Body of pancreas (tissue), 4 donors: Measurements from ENCODE around the gene SEMA4C. TPM values are rescaled to one million over a fixed set of nuclear protein-coding genes. Genes with fewer than 3 reads are reported as not detected.

ENCODE experiments used
- ATAC-seq: fragments of 150-250 bp; one replicate; pipeline ENCODE4 v1.9.1; 2016
- DNase-seq, 4 donors: peaks; one replicate each; pipeline ENCODE4 v3.0.0-alpha.2; 2019
- H3K27ac ChIP-seq, 4 donors: fragments of 200-600 bp; sonication (generic); 1 replicate in 3 of 4; 2 replicates in 1 of 4; pipeline versions ENCODE4 v1.5.1 to v1.6.1; 2016 to 2019; ENCODE audit warnings: mild to moderate bottlenecking in 1 of 4, mixed read lengths in 1 of 4, moderate library complexity in 1 of 4
- H3K27me3 ChIP-seq, 2 donors: fragments of 200-600 bp; sonication (generic); one replicate each; pipeline ENCODE4 v1.6.0; 2016; ENCODE audit warnings: mild to moderate bottlenecking in 1 of 2
- H3K36me3 ChIP-seq, 2 donors: fragments of 200-600 bp; sonication (generic); replicated peaks in 1 of 2; 2 replicates each; pipeline ENCODE4 v1.5.1; 2016; ENCODE audit warnings: low read depth in 2 of 2; ENCODE audit not compliant: insufficient read depth in 1 of 2
- H3K4me1 ChIP-seq: fragments of 200-600 bp; sonication (generic); one replicate; pipeline ENCODE4 v1.6.0; 2016
- H3K4me3 ChIP-seq, 2 donors: fragments of 200-600 bp; sonication (generic); 1 replicate in 1 of 2; 2 replicates in 1 of 2; pipeline ENCODE4 v1.5.1; 2016 to 2019
- H3K9me3 ChIP-seq, 3 donors: fragments of 200-600 bp; sonication (generic); 1 replicate in 2 of 3; 2 replicates in 1 of 3; pipeline ENCODE4 v1.5.1; 2016
- POLR2A ChIP-seq, 3 donors: fragments of 450-650 bp; IDR thresholded peaks; one replicate each; pipeline ENCODE4 v1.6.1; 2016; ENCODE audit warnings: antibody characterized with exemption in 3 of 3, mild to moderate bottlenecking in 2 of 3
- WGBS, 2 donors: methylation state at CpG; one replicate each; pipeline ENCODE4 v1.1.5; 2017; 5-methylcytosine and 5-hydroxymethylcytosine counted together
- intact Hi-C: fragments of 100-400 bp; cut with DNase I; formaldehyde crosslinking; loops from one replicate; pipeline ENCODE4 v1.15.1; 2023
- total RNA-seq, 2 donors: library from RNA; depleted of rRNA; stranded (reverse); fragments of >200 nt; gene quantifications; one replicate each; pipeline ENCODE4 v1.1.0, GENCODE V29; 2016
- TF ChIP-seq, protein P1 (sequence below), 7 experiments: fragments of 450-650 bp in 4 of 7; fragments of 200-600 bp in 3 of 7; sonication (generic) in 3 of 7; IDR thresholded peaks; one replicate each; pipeline ENCODE4 v1.5.1; 2016 to 2019; ENCODE audit warnings: antibody characterized with exemption in 7 of 7

SEMA4C gene
- total RNA-seq, 2 donors from 2014 or later: 11.2 to 13.7 TPM

DNA sequence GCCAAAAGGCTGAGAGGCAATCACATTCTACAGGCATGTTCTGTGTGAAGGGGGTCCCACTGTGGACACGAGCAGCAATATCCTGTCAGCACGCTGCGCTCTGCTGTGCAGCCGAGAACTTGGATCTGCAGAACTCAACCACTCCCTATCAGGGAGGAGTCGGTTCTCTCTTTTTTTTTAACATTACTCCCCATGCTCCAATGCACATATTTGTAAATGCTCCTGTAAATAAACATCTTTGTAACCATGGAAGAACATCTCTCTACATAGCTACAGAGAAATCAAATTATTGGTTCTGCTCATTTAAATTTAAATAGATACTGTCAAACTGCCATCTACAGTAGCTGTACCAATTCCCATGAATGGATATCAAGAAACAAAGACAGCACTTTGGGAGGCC lies 23.1 kb downstream of the SEMA4C start:
- no peak overlapping the region for H3K4me3 ChIP-seq
- TF ChIP-seq, protein P1, sequence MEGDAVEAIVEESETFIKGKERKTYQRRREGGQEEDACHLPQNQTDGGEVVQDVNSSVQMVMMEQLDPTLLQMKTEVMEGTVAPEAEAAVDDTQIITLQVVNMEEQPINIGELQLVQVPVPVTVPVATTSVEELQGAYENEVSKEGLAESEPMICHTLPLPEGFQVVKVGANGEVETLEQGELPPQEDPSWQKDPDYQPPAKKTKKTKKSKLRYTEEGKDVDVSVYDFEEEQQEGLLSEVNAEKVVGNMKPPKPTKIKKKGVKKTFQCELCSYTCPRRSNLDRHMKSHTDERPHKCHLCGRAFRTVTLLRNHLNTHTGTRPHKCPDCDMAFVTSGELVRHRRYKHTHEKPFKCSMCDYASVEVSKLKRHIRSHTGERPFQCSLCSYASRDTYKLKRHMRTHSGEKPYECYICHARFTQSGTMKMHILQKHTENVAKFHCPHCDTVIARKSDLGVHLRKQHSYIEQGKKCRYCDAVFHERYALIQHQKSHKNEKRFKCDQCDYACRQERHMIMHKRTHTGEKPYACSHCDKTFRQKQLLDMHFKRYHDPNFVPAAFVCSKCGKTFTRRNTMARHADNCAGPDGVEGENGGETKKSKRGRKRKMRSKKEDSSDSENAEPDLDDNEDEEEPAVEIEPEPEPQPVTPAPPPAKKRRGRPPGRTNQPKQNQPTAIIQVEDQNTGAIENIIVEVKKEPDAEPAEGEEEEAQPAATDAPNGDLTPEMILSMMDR (IDR thresholded peaks at IDR 0.05): no peak
- no peak for TF ChIP-seq POLR2A (IDR thresholded peaks at IDR 0.05)
- no peak for DNase-seq
- H3K27ac ChIP-seq: no peak overlapping the region
- 91 to 95% methylated on average over 5 of the region's 5 CpGs for WGBS, 2 donors
- H3K4me1 ChIP-seq: no peaks in the 10 kb centered on the region
- H3K36me3 ChIP-seq: peaks cover 0 to 5% of the 10 kb centered on the region in 2 donors
- H3K9me3 ChIP-seq: no peaks in the 10 kb centered on the region
- no peak for ATAC-seq
- intact Hi-C loops: no loop called here
- H3K27me3 ChIP-seq: no peaks in the 10 kb centered on the region

- no peak for ATAC-seq
- no peak overlapping the region for H3K27ac ChIP-seq
- H3K4me3 ChIP-seq: no peak overlapping the region
- intact Hi-C loops: no loop called here
- 91 to 100% methylated on average over 2 to 13 of the region's 17 CpGs for WGBS, 2 donors
- DNase-seq: no peak
- H3K27me3 ChIP-seq: no peaks in the 10 kb centered on the region
- H3K4me1 ChIP-seq: no peaks in the 10 kb centered on the region
- no peaks in the 10 kb centered on the region for H3K9me3 ChIP-seq
- TF ChIP-seq, protein P1 (IDR thresholded peaks at IDR 0.05): no peak
- TF ChIP-seq POLR2A (IDR thresholded peaks at IDR 0.05): no peak
- H3K36me3 ChIP-seq: peaks cover 0 to 2% of the 10 kb centered on the region in 2 donors
These were observed 25.5 kb downstream of the SEMA4C start for GRCh38 chr2:96844405-96844808.

GRCh38 chr2:96843538-96844268 lies 26.2 kb downstream of the SEMA4C start, which contains the start of gene ANKRD23:
TSS of gene ANKRD23 (minus strand) at chr2:96844021. CDS start at chr2:96843992, 29 bp downstream.
- ATAC-seq: no peak
- Histone ChIP-seq H3K36me3 (peaks cover 0 to 2% of the 10 kb centered on the region in 2 donors), H3K9me3 (no peaks in the 10 kb centered on the region), H3K27ac (no peak within 1 kb of the TSS), H3K4me3 (no peak within 1 kb of the TSS), H3K4me1 (no peaks in the 10 kb centered on the region), H3K27me3 (no peaks in the 10 kb centered on the region)
- intact Hi-C loops: no loop called here
- WGBS, 2 donors: 91 to 94% methylated on average over 12 to 14 of the region's 14 CpGs
- TF ChIP-seq POLR2A (IDR thresholded peaks at IDR 0.05): no peak
- TF ChIP-seq, protein P1 (IDR thresholded peaks at IDR 0.05): no peak
- DNase-seq: no peak

DNA sequence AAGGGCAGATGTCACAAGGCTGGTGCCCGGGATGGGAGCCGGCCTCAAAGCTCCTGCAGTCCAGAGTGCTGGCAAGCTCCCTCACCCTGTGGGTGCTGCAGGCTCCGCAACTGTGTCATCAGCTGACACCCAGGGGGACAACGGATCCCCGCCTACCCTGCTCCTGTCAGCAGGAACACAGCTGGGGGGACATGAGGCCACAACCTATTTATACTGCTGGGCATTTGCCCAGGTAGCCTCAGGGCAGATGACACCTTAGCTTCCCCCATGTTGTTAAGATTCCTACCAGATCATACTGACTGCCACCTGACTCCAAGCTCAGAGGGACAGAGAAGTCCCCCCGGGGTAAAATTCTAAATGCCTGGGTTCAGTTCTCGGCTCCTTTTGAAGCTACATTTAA lies 27.3 kb downstream of the SEMA4C start:
- H3K9me3 ChIP-seq: no peaks in the 10 kb centered on the region
- no peaks in the 10 kb centered on the region for H3K27me3 ChIP-seq
- WGBS, 2 donors: 66 to 80% methylated on average over 5 to 7 of the region's 7 CpGs
- no peak overlapping the region for H3K4me3 ChIP-seq
- intact Hi-C loops: no loop called here
- ATAC-seq: no peak
- no peaks in the 10 kb centered on the region for H3K4me1 ChIP-seq
- DNase-seq: peak in 2 of 4 donors; percentile 43 to 49
- TF ChIP-seq, protein P1 (IDR thresholded peaks at IDR 0.05): no peak
- peak in 2 of 3 donors; percentile 15 to 17 for TF ChIP-seq POLR2A (IDR thresholded peaks at IDR 0.05)
- H3K36me3 ChIP-seq: no peaks in the 10 kb centered on the region
- no peak overlapping the region for H3K27ac ChIP-seq
